GM18907 (cell line): Measurements from ENCODE around the gene AXL.

Source experiments
- ATAC-seq: cut with Tn5 transposase; IDR thresholded peaks from one replicate; pipeline ENCODE4 v1.9.1; 2021; ENCODE audit warnings: mild to moderate bottlenecking, moderate library complexity; ENCODE audit not compliant: unreplicated experiment

AXL gene

DNA sequence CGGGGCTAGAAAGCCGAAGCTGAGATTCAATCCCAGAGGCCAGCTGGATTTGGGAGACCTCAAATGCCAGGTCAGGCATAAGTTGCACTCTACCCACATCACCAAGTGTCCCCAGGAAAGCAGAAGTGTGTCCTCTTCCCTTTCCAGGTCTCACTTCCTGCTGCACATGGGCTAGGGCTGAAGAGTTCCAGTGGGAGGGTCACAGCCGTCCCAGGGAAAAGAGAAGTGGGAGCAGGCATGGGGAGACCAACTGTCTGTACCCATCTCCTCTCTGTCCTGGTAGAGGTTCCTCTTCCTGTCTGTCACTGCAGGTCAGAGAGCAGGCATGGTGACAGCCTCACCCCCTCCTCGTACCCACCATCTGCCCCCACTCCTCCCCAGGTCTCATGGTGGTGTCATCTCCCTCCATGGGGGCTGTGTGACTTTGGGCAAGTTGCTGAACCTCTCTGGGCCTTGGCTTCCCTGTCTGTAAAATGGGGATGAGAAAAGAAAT lies 14.8 kb downstream of the AXL start:
- ATAC-seq, result no peak

- ATAC-seq, result no peak
These were observed 15.6 kb downstream of the AXL start for GRCh38 chr19:41234512-41235168.

GRCh38 chr19:41235480-41235879 lies 16.5 kb downstream of the AXL start:
- no peak for ATAC-seq

DNA sequence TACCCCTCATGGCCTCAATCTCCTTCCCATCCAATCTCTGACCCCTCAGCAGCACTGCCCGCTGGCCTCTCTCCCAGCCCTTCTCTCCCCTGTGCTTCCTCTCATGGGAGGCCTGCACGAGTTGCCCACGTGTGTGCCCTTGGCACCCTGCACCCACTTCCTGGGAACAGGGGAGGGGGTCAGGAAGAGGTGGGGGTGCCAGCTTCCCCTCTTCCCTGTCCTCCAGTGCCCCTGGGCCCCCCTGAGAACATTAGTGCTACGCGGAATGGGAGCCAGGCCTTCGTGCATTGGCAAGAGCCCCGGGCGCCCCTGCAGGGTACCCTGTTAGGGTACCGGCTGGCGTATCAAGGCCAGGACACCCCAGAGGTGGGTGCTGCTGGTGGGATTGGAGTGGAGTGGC lies 19.2 kb downstream of the AXL start:
- ATAC-seq, result no peak

- no peak for ATAC-seq
These were observed 20.3 kb downstream of the AXL start for GRCh38 chr19:41239363-41239762.

- ATAC-seq, result no peak
These were observed 21.0 kb downstream of the AXL start for GRCh38 chr19:41239961-41240574.

DNA sequence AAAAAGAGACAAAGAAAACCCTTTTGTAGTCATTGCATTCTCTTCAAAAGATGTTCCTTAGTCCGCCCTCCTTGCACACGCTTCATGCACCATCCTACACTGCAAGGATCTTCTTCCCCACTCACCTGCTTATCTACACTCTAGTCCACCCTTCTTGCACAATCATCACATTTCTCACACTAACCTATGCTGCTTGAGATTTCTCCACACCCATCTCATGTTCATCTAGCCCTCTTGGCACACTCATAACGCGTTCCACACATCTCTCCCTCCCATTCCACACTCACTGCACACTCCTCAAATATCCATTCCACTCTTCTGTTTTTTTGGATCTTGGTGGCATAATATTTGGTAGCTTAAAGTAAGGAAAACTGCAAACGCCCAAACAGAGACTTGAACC lies 22.8 kb downstream of the AXL start:
- no peak for ATAC-seq

DNA sequence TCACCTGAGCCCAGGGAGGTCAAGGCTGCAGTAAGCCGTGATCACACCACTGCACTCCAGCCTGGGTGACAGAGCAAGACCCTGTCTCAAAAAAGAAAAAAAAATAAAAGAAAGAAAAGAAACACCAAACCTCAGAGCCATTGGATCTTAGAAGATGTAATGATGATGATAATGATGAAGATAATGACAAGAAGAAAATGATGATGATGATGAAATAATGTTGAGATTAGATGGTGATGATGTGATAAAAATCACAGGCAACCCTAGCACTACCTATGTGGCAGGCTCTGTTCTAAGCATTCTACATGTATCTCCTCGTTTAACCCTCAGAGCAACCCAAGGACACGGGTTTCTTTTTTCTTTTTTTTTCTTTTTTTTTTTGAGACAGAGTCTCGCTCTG lies 25.1 kb downstream of the AXL start:
- ATAC-seq, result no peak

- ATAC-seq, result no peak
These were observed 26.8 kb downstream of the AXL start for GRCh38 chr19:41245843-41246242.

GRCh38 chr19:41248895-41249294 lies 29.9 kb downstream of the AXL start:
- ATAC-seq, result no peak

- no peak for ATAC-seq
These were observed 30.8 kb downstream of the AXL start for GRCh38 chr19:41249707-41250423.

GRCh38 chr19:41253660-41254059 lies 34.6 kb downstream of the AXL start:
- no peak for ATAC-seq

GRCh38 chr19:41255171-41255570 lies 36.1 kb downstream of the AXL start:
- ATAC-seq, result no peak

GRCh38 chr19:41261474-41262190 lies 42.6 kb downstream of the AXL start:
- ATAC-seq, result no peak

- peak; percentile 21 for ATAC-seq
These were observed 44.2 kb downstream of the AXL start for GRCh38 chr19:41263042-41263849.

- peak; percentile 73 for ATAC-seq
These were observed 45.0 kb downstream of the AXL start, which contains the start of gene HNRNPUL1 for GRCh38 chr19:41263850-41264580. TSS of gene HNRNPUL1 (plus strand) at chr19:41264372. CDS start at chr19:41264504, 132 bp downstream.

GRCh38 chr19:41264581-41265394 lies 45.8 kb downstream of the AXL start:
- ATAC-seq, result no peak

- ATAC-seq, result no peak
These were observed 46.6 kb downstream of the AXL start for GRCh38 chr19:41265395-41266153.
